Endothelial cell of umbilical vein (primary cell): ENCODE data around the gene HDAC9. TPM values are rescaled to one million over a fixed set of nuclear protein-coding genes. Genes with fewer than 3 reads are reported as not detected.

Source experiments
- BruUV-seq: library from RNA; stranded (reverse); fragments of 400-500 nt; replicated peaks from 2 replicates; lab custom pipeline; 2021; lab: Mats Ljungman, UMichigan
- CTCF ChIA-PET: fragments of 300-600, 350-600 bp; sonication (Branson Sonifier 250); formaldehyde crosslinking; loops from one replicate; lab custom pipeline; 2021; ENCODE audit warnings: antibody characterized with exemption, inconsistent platforms; lab: Charles Lee
- POLR2A ChIA-PET: fragments of 300-600, 350-600 bp; sonication (Branson Sonifier 250); formaldehyde crosslinking; loops from one replicate; lab custom pipeline; 2021; ENCODE audit warnings: antibody characterized with exemption, inconsistent platforms; lab: Charles Lee
- DNase-seq: peaks from one replicate; pipeline ENCODE4 v3.0.0-alpha.2; 2011; ENCODE audit warnings: low read depth, low spot score
- FAIRE-seq: peaks from 2 replicates; lab custom pipeline; 2011; peaks lifted over from hg19 to GRCh38; lab: Jason Lieb, UNC
- H2AFZ ChIP-seq: 2 replicates; pipeline ENCODE4 v1.6.0; 2012; ENCODE audit warnings: low read depth, low read length, control low read depth, inconsistent platforms
- H3K27ac ChIP-seq: 2 replicates; pipeline ENCODE4 v1.5.1; 2011; ENCODE audit warnings: low read depth, mild to moderate bottlenecking, control low read depth, low read length, moderate library complexity; ENCODE audit not compliant: insufficient read depth
- H3K27me3 ChIP-seq, 2 experiments: 2 replicates each; pipeline versions ENCODE4 v1.6.0 to v1.6.1; 2011; ENCODE audit warnings: low read length in 2 of 2, mixed read lengths in 1 of 2; ENCODE audit not compliant: control insufficient read depth in 2 of 2, insufficient read depth in 2 of 2
- H3K36me3 ChIP-seq, 2 experiments: 2 replicates in 1 of 2; 3 replicates in 1 of 2; pipeline ENCODE4 v1.5.1; 2011; ENCODE audit warnings: low read length in 2 of 2, mild to moderate bottlenecking in 1 of 2, moderate library complexity in 1 of 2; ENCODE audit not compliant: control insufficient read depth in 2 of 2, insufficient read depth in 2 of 2; ENCODE audit errors: extremely low read depth in 1 of 2
- H3K4me1 ChIP-seq: 3 replicates; pipeline ENCODE4 v1.5.1; 2011; ENCODE audit warnings: mild to moderate bottlenecking, low read length; ENCODE audit not compliant: control insufficient read depth, insufficient read depth; ENCODE audit errors: extremely low read depth
- H3K4me2 ChIP-seq: 2 replicates; pipeline ENCODE4 v1.6.1; 2011; ENCODE audit warnings: low read length, control low read depth, mixed read lengths; ENCODE audit not compliant: insufficient read depth
- H3K4me3 ChIP-seq, 3 experiments: fragments of 200-600 bp in 1 of 3; sonication (generic), shearing (Covaris generic) in 1 of 3; replicated peaks in 1 of 3; 2 replicates each; pipeline ENCODE4 v1.5.1; 2011 to 2016; ENCODE audit warnings: control low read depth in 3 of 3, low read length in 3 of 3, mild to moderate bottlenecking in 2 of 3, inconsistent platforms in 1 of 3, low read depth in 1 of 3, moderate library complexity in 1 of 3; ENCODE audit not compliant: insufficient read depth in 1 of 3
- H3K79me2 ChIP-seq: 2 replicates; pipeline ENCODE4 v1.6.0; 2012; ENCODE audit warnings: low read length, inconsistent platforms; ENCODE audit not compliant: control insufficient read depth, insufficient read depth
- H3K9ac ChIP-seq: replicated peaks from 2 replicates; pipeline ENCODE3; 2011; ENCODE audit warnings: low read length, control low read depth; ENCODE audit not compliant: insufficient read depth; ENCODE audit errors: extremely low read depth
- H3K9me1 ChIP-seq: replicated peaks from 3 replicates; pipeline ENCODE4 v1.6.0; 2011; ENCODE audit warnings: mild to moderate bottlenecking, low read length; ENCODE audit not compliant: control insufficient read depth, insufficient read depth; ENCODE audit errors: extremely low read depth
- H3K9me3 ChIP-seq: replicated peaks from 2 replicates; pipeline ENCODE4 v1.5.1; 2012; ENCODE audit warnings: low read length, inconsistent platforms; ENCODE audit not compliant: control insufficient read depth, insufficient read depth
- H4K20me1 ChIP-seq: replicated peaks from 2 replicates; pipeline ENCODE3; 2011; ENCODE audit warnings: mild to moderate bottlenecking, low read length; ENCODE audit not compliant: control insufficient read depth, insufficient read depth; ENCODE audit errors: extremely low read depth
- EZH2 ChIP-seq: IDR thresholded peaks from 2 replicates; pipeline ENCODE4 v1.6.1; 2012; ENCODE audit warnings: borderline replicate concordance, low read depth, mild to moderate bottlenecking, moderate library complexity, low read length, inconsistent platforms; ENCODE audit not compliant: severe bottlenecking
- FOS ChIP-seq: IDR thresholded peaks from 2 replicates; pipeline ENCODE4 v1.6.1; 2011; ENCODE audit warnings: mild to moderate bottlenecking, low read length, moderate library complexity, borderline replicate concordance; ENCODE audit not compliant: insufficient read depth
- GATA2 ChIP-seq: IDR thresholded peaks from 2 replicates; pipeline ENCODE4 v1.7.0; 2011; ENCODE audit warnings: low read depth, mild to moderate bottlenecking, moderate library complexity, mixed read lengths, low read length; ENCODE audit not compliant: insufficient read length, insufficient read depth
- JUN ChIP-seq: IDR thresholded peaks from 2 replicates; pipeline ENCODE4 v1.6.1; 2011; ENCODE audit warnings: borderline replicate concordance, low read depth; ENCODE audit not compliant: insufficient read length, insufficient read depth
- MYC ChIP-seq: IDR thresholded peaks from one replicate; pipeline ENCODE4 v1.6.1; 2011; ENCODE audit warnings: mild to moderate bottlenecking, low read depth, low read length
- POLR2A ChIP-seq: IDR thresholded peaks from 2 replicates; pipeline ENCODE4 v1.6.1; 2012; ENCODE audit warnings: low read depth, mild to moderate bottlenecking, control low read depth, low read length
- POLR2AphosphoS5 ChIP-seq: IDR thresholded peaks from 2 replicates; pipeline ENCODE4 v1.6.1; 2012; ENCODE audit warnings: low read depth, mild to moderate bottlenecking, control low read depth, low read length, moderate library complexity; ENCODE audit not compliant: insufficient read depth
- dilution Hi-C: fragments of 300-500 bp; cut with MboI; formaldehyde crosslinking; loops from one replicate; pipeline ENCODE4 v1.15.0; 2019; ENCODE audit warnings: low sequenced_read_pairs; ENCODE audit not compliant: extremely low pct_ligation_motif_present
- intact Hi-C: fragments of 100-400 bp; cut with micrococcal nuclease; formaldehyde crosslinking; loops from one replicate; pipeline ENCODE4 v1.10.0; 2022
- polyA plus RNA-seq, 4 experiments: library from polyadenylated mRNA; depleted of rRNA in 3 of 4; stranded (reverse) in 3 of 4; unstranded in 1 of 4; fragments of >200 nt; gene quantifications; 2 replicates each; pipeline versions ENCODE4 v1.2.1 to v1.2.3, GENCODE V29; 2011 to 2012; ENCODE audit warnings: missing spikeins in 1 of 4
- total RNA-seq: library from RNA; stranded (reverse); gene quantifications from 2 replicates; pipeline ENCODE4 v1.2.3, GENCODE V29; 2021
- TF ChIP-seq, protein P1 (sequence below), 2 donors: IDR thresholded peaks; 1 replicate in 1 of 2; 2 replicates in 1 of 2; pipeline ENCODE4 v1.5.1; 2011; ENCODE audit warnings: low read length in 2 of 2, mild to moderate bottlenecking in 2 of 2, moderate library complexity in 2 of 2, control low read depth in 1 of 2, inconsistent platforms in 1 of 2, low read depth in 1 of 2; ENCODE audit not compliant: insufficient read depth in 1 of 2; ENCODE audit errors: extremely low read depth in 1 of 2
- TF ChIP-seq, protein P2 (sequence below): IDR thresholded peaks from 2 replicates; pipeline ENCODE4 v1.6.1; 2011; ENCODE audit not compliant: insufficient read depth, insufficient read length

HDAC9 gene
- total and polyA plus RNA-seq, 2 donors (not counting 3 experiments of a cell fraction or from before 2014, with no cell fraction given) = 1.8 to 11.6 TPM

DNA sequence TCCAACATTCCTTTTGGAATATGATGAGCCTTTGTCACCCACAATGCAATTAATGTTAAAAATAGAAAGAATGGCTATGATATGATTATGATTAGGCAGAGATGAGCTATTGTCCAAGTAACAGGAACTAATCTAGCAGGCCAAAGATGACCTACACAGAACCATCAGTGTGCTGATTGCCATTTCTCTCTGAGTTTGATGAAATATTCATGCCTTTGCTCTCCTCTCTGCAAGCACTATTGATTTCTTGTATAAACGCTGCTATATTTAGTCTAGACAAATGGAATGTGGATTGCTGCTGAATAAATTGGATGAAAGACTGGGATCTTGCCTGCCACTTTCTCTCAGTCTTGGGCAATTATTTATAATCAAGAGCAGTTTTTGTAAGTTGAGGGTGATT is 85.4 kb downstream of the HDAC9 start:
- no peaks in the 10 kb centered on the region for H3K9me1 ChIP-seq
- no peaks in the 10 kb centered on the region for H3K4me1 ChIP-seq
- H3K79me2 ChIP-seq = no peaks in the 10 kb centered on the region
- H2AFZ ChIP-seq = no peak overlapping the region
- H3K9me3 ChIP-seq = no peaks in the 10 kb centered on the region
- H3K4me2 ChIP-seq = no peak overlapping the region
- no peaks in the 10 kb centered on the region for H3K36me3 ChIP-seq
- H4K20me1 ChIP-seq = no peaks in the 10 kb centered on the region
- H3K9ac ChIP-seq = no peak overlapping the region
- H3K27me3 ChIP-seq = no peaks in the 10 kb centered on the region
- BruUV-seq = no TSS peak
- no peak overlapping the region for H3K27ac ChIP-seq
- TF ChIP-seq, protein P1, sequence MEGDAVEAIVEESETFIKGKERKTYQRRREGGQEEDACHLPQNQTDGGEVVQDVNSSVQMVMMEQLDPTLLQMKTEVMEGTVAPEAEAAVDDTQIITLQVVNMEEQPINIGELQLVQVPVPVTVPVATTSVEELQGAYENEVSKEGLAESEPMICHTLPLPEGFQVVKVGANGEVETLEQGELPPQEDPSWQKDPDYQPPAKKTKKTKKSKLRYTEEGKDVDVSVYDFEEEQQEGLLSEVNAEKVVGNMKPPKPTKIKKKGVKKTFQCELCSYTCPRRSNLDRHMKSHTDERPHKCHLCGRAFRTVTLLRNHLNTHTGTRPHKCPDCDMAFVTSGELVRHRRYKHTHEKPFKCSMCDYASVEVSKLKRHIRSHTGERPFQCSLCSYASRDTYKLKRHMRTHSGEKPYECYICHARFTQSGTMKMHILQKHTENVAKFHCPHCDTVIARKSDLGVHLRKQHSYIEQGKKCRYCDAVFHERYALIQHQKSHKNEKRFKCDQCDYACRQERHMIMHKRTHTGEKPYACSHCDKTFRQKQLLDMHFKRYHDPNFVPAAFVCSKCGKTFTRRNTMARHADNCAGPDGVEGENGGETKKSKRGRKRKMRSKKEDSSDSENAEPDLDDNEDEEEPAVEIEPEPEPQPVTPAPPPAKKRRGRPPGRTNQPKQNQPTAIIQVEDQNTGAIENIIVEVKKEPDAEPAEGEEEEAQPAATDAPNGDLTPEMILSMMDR (IDR thresholded peaks at IDR 0.05; ENCODE audit: extremely low read depth in 1 of 2, insufficient read depth in 1 of 2, low read depth in 1 of 2, low read length in 2 of 2) = no peak
- TF ChIP-seq POLR2A = no peak
- no peak for TF ChIP-seq MYC
- TF ChIP-seq, protein P2, sequence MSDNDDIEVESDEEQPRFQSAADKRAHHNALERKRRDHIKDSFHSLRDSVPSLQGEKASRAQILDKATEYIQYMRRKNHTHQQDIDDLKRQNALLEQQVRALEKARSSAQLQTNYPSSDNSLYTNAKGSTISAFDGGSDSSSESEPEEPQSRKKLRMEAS = no peak
- TF ChIP-seq POLR2AphosphoS5 = no peak
- TF ChIP-seq EZH2 = no peak
- no peak for TF ChIP-seq GATA2
- no peak for TF ChIP-seq JUN
- TF ChIP-seq FOS = no peak
- FAIRE-seq = no peak
- H3K4me3 ChIP-seq = no peak overlapping the region
- dilution Hi-C loops (no loop called here), intact Hi-C loops (no loop called here)
- CTCF ChIA-PET = interaction anchor here (1.3 to 2.1 kb wide), 3 partner anchors 10 to 229 kb away, joined by 3 to 13 read pairs (median 4); no protein-coding TSS in a partner anchor
- DNase-seq = no peak
- POLR2A ChIA-PET = no interaction called here
